Skin of body (tissue), 2 donors: ENCODE data around the gene OR13C5. TPM values are rescaled to one million over a fixed set of nuclear protein-coding genes. Genes with fewer than 3 reads are reported as not detected.

Experiments
- DNase-seq: peaks from one replicate; lab custom pipeline; 2025; lab: John Stamatoyannopoulos, UW
- total RNA-seq: library from RNA; depleted of rRNA; stranded (reverse); fragments of >200 nt; gene quantifications from one replicate; pipeline ENCODE4 v1.2.3, GENCODE V29; 2014

OR13C5 gene
- total RNA-seq, 1 donor from 2014 or later, result not detected

DNA sequence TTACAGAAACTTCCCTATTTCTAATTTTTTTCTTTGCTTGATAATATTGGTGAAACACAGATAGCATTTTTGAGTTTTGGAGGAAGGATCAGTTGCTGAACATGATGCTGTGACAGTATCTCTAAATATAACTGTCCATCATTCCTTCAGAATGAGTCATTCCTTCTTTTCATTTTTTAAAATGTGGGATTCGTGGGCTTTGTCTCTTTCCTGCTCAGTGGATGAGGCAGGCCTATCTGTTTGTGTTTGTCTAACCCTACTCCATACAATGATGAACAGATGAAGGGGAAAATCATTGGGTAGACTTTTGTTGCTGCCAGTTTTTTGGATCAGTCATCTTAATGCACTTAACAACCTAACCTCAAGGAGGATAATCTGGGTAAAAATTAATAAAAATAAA lies 46.0 kb downstream of the OR13C5 start:
- no peak for DNase-seq

Other genes starting within 250 kb of the OR13C5 start
- gene OR13F1, start 95.2 kb downstream of the OR13C5 start, total RNA-seq, result not detected
- not detected for gene OR13C4, start 72.2 kb downstream of the OR13C5 start, total RNA-seq
- not detected for gene OR13C3, start 62.6 kb downstream of the OR13C5 start, total RNA-seq
- gene OR13C8, start 30.2 kb downstream of the OR13C5 start, total RNA-seq, result not detected
- not detected for gene OR13C2, start 6.2 kb upstream of the OR13C5 start, total RNA-seq
- not detected for gene OR13C9, start 18.8 kb upstream of the OR13C5 start, total RNA-seq
- not detected for gene OR13D1, start 95.1 kb upstream of the OR13C5 start, total RNA-seq
- gene NIPSNAP3A, start 148.3 kb upstream of the OR13C5 start, total RNA-seq, result 41.6 TPM
- 7.2 TPM for gene NIPSNAP3B, start 164.7 kb upstream of the OR13C5 start, total RNA-seq